Caco-2 (cell line): Measurements from ENCODE around the gene ST3GAL5. TPM values are rescaled to one million over a fixed set of nuclear protein-coding genes. Genes with fewer than 3 reads are reported as not detected.

Experiments
- BruUV-seq: library from RNA; stranded (reverse); fragments of 400-500 nt; replicated peaks from 2 replicates; lab custom pipeline; 2021; lab: Mats Ljungman, UMichigan
- CTCF ChIA-PET: fragments of 300-600 bp; sonication (Branson Sonifier 250); formaldehyde crosslinking; loops from one replicate; lab custom pipeline; 2022; ENCODE audit warnings: antibody characterized with exemption; lab: Charles Lee
- POLR2A ChIA-PET: fragments of 300-600 bp; sonication (Branson Sonifier 250); formaldehyde crosslinking; loops from one replicate; lab custom pipeline; 2022; ENCODE audit warnings: antibody characterized with exemption; lab: Charles Lee
- DNase-seq, 2 experiments: peaks; one replicate each; pipeline versions ENCODE4 v3.0.0 to v3.0.0-alpha.2; 2020 to 2022
- H3K27me3 ChIP-seq: replicated peaks from 2 replicates; pipeline ENCODE4 v1.6.0; 2011; ENCODE audit warnings: low read length; ENCODE audit not compliant: control insufficient read depth, insufficient read depth
- H3K36me3 ChIP-seq: 2 replicates; pipeline ENCODE4 v1.5.1; 2011; ENCODE audit warnings: low read length; ENCODE audit not compliant: control insufficient read depth, insufficient read depth
- H3K4me1 ChIP-seq: fragments of 250-450 bp; sonication (Bioruptor Pico); 2 replicates; pipeline ENCODE4 v1.5.1; 2020; ENCODE audit warnings: mild to moderate bottlenecking
- H3K4me3 ChIP-seq: 2 replicates; pipeline ENCODE4 v1.5.1; 2011; ENCODE audit warnings: low read depth, mild to moderate bottlenecking, control low read depth, low read length
- H3K9me3 ChIP-seq: fragments of 250-450 bp; sonication (Bioruptor Pico); 2 replicates; pipeline ENCODE4 v1.5.1; 2020; ENCODE audit warnings: mild to moderate bottlenecking, moderate library complexity
- H3K27ac Mint-ChIP-seq: one replicate; pipeline ENCODE4 v1.8.0; 2022; ENCODE audit warnings: mixed read lengths; ENCODE audit not compliant: unreplicated experiment
- H3K27me3 Mint-ChIP-seq: one replicate; pipeline ENCODE4 v1.8.0; 2022; ENCODE audit warnings: mixed read lengths; ENCODE audit not compliant: insufficient read depth, unreplicated experiment
- H3K36me3 Mint-ChIP-seq: one replicate; pipeline ENCODE4 v1.8.0; 2022; ENCODE audit warnings: mild to moderate bottlenecking, mixed read lengths; ENCODE audit not compliant: insufficient read depth, unreplicated experiment
- H3K4me1 Mint-ChIP-seq: one replicate; pipeline ENCODE4 v1.8.0; 2022; ENCODE audit warnings: low read depth, mixed read lengths; ENCODE audit not compliant: unreplicated experiment
- H3K4me3 Mint-ChIP-seq: one replicate; pipeline ENCODE4 v1.8.0; 2022; ENCODE audit warnings: mild to moderate bottlenecking, moderate library complexity, mixed read lengths; ENCODE audit not compliant: unreplicated experiment
- H3K9me3 Mint-ChIP-seq: one replicate; pipeline ENCODE4 v1.8.0; 2022; ENCODE audit warnings: mixed read lengths; ENCODE audit not compliant: unreplicated experiment
- CTCF ChIP-seq, 2 experiments: fragments of 200-600 bp in 1 of 2; IDR thresholded peaks; 1 replicate in 1 of 2; 2 replicates in 1 of 2; pipeline versions ENCODE4 v1.5.1 to v1.8.0; 2011 to 2022; ENCODE audit warnings: antibody characterized with exemption in 1 of 2, control low read depth in 1 of 2, inconsistent platforms in 1 of 2, low read depth in 1 of 2, low read length in 1 of 2, mild to moderate bottlenecking in 1 of 2, moderate library complexity in 1 of 2; ENCODE audit not compliant: insufficient read depth in 1 of 2, severe bottlenecking in 1 of 2, unreplicated experiment in 1 of 2
- intact Hi-C: fragments of 100-400 bp; cut with micrococcal nuclease; formaldehyde crosslinking; loops from one replicate; pipeline ENCODE4 v1.10.0; 2022; ENCODE audit not compliant: unreplicated experiment
- total RNA-seq: library from RNA; stranded (reverse); gene quantifications from 2 replicates; pipeline ENCODE4 v1.2.3, GENCODE V29; 2022

Gene ST3GAL5
- total RNA-seq, 1 experiment from 2014 or later: 3.4 TPM

DNA sequence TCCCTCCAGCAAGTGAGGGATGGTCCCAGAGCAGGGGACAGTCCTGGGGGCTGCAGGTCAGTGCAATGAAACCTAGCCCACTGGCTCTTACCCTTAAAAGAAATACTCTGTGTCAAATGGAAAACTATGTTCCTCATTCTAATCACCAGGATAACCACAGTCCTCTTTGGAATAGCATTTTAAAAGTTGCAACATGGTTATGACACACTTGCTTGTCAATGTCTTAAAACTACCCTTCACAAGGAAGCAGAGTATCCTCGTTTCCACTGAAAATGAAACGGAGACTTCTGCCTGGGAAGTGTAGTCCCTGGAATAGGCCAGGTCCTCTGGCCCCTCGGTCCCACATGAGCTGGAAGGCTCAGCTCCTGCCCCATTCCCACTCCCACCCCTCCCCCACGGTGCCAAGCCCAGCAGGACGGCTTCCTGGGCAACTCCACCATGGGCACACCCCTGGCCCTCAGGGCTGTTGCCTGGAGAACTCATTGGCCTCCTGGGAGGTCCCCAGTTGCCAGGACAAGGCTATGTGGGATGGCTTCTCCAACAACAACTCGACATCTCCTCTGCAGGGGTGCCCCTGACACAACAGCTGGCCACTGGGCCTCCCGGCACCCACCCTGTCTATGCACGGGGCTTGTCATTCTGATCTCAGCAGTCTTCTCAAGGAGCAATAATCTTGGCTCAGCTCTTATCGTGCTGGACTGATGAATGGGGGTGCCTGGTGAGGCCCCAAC is 38.3 kb upstream of the ST3GAL5 start:
- H3K4me3 ChIP-seq: no peak overlapping the region
- peaks cover 35% of the 10 kb centered on the region for H3K4me1 Mint-ChIP-seq
- ChIA-PET CTCF (interaction anchor here (0.5 kb wide), 1 partner anchor 38 kb away, joined by 4 read pairs; the partner anchor contains the start of gene ST3GAL5), POLR2A (no interaction called here)
- no peaks in the 10 kb centered on the region for H3K9me3 ChIP-seq
- DNase-seq: no peak
- H3K27ac Mint-ChIP-seq: no peak overlapping the region
- H3K4me3 Mint-ChIP-seq: no peak overlapping the region
- H3K36me3 ChIP-seq: no peaks in the 10 kb centered on the region
- H3K9me3 Mint-ChIP-seq: no peaks in the 10 kb centered on the region
- TF ChIP-seq CTCF (IDR thresholded peaks at IDR 0.05; ENCODE audit: insufficient read depth in 1 of 2, low read depth in 1 of 2, low read length in 1 of 2, severe bottlenecking in 1 of 2, unreplicated experiment in 1 of 2): no peak
- no peaks in the 10 kb centered on the region for H3K27me3 Mint-ChIP-seq
- H3K36me3 Mint-ChIP-seq: no peaks in the 10 kb centered on the region
- H3K4me1 ChIP-seq: peaks cover 26% of the 10 kb centered on the region
- no peaks in the 10 kb centered on the region for H3K27me3 ChIP-seq
- intact Hi-C loops: no loop called here
- BruUV-seq: no TSS peak

DNA sequence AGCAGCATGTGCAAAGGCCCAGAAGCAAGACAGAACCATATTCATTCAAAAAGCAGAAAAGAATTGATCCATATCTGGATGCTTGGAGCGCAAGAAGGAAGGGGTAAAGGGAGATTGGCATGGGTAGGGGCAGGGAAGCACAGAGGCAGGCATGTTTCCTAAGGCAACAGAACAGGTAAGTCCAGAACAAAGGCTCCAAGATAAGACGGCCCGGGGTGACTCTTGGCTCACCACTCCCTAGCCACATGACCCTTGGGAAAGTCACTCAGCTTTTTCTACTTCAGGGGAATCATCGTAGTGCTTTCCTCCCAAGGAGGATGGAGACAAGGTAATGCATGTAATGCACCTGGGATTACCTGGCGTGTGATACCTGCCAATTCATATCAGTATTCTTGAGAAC is 37.7 kb upstream of the ST3GAL5 start:
- Histone ChIP-seq H3K27me3 (no peaks in the 10 kb centered on the region), H3K4me3 (no peak overlapping the region), H3K4me1 (peaks cover 32% of the 10 kb centered on the region), H3K36me3 (no peaks in the 10 kb centered on the region), H3K9me3 (no peaks in the 10 kb centered on the region)
- CTCF ChIA-PET: interaction anchor here (0.6 kb wide), 1 partner anchor 100 kb away, joined by 3 read pairs; no protein-coding TSS in a partner anchor
- no peak for TF ChIP-seq CTCF (IDR thresholded peaks at IDR 0.05; ENCODE audit: insufficient read depth in 1 of 2, low read depth in 1 of 2, low read length in 1 of 2, severe bottlenecking in 1 of 2, unreplicated experiment in 1 of 2)
- Mint-ChIP-seq H3K36me3 (no peaks in the 10 kb centered on the region), H3K27me3 (no peaks in the 10 kb centered on the region), H3K27ac (no peak overlapping the region), H3K4me1 (peaks cover 41% of the 10 kb centered on the region), H3K9me3 (no peaks in the 10 kb centered on the region), H3K4me3 (no peak overlapping the region)
- intact Hi-C loops: no loop called here
- POLR2A ChIA-PET: no interaction called here
- no peak for DNase-seq
- no TSS peak for BruUV-seq

DNA sequence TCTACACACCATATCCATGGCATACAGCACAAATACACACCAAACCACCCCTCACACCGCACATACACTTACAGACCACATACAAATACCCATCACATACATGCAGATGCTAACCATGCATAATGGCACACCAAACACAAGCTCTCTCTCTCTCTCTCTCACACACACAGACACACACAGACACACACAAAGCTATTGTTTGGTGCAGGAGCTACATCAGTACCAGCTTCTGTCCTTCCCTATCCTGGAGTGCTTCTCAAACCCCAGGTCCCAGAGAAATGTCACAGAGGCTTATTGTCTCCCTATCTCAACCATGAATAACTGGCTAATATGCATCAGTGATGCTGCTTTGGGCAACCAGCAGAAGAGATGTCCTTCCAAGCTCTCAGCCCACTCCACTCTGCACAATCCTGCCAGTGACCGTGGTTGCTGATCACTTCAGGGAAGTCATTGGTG is 36.5 kb upstream of the ST3GAL5 start:
- no TSS peak for BruUV-seq
- intact Hi-C loops: no loop called here
- no peak for TF ChIP-seq CTCF (IDR thresholded peaks at IDR 0.05; ENCODE audit: insufficient read depth in 1 of 2, low read depth in 1 of 2, low read length in 1 of 2, severe bottlenecking in 1 of 2, unreplicated experiment in 1 of 2)
- H3K9me3 Mint-ChIP-seq: no peaks in the 10 kb centered on the region
- no peak overlapping the region for H3K4me3 Mint-ChIP-seq
- peaks cover 35% of the 10 kb centered on the region for H3K4me1 ChIP-seq
- H3K27ac Mint-ChIP-seq: no peak overlapping the region
- POLR2A ChIA-PET: no interaction called here
- peaks cover 44% of the 10 kb centered on the region for H3K4me1 Mint-ChIP-seq
- no peaks in the 10 kb centered on the region for H3K9me3 ChIP-seq
- H3K36me3 ChIP-seq: no peaks in the 10 kb centered on the region
- H3K4me3 ChIP-seq: no peak overlapping the region
- no peaks in the 10 kb centered on the region for H3K36me3 Mint-ChIP-seq
- DNase-seq: no peak
- H3K27me3 ChIP-seq: no peaks in the 10 kb centered on the region
- no peaks in the 10 kb centered on the region for H3K27me3 Mint-ChIP-seq
- CTCF ChIA-PET: no interaction called here
